ENCODE data around the gene NAALADL1. TPM values are rescaled to one million over a fixed set of nuclear protein-coding genes. Genes with fewer than 3 reads are reported as not detected.

Gene NAALADL1
- total RNA-seq, 1 experiment from 2014 or later, result 0.23 TPM

GRCh38 chr11:65035579-65035978, 22.8 kb downstream of the NAALADL1 start:
- no TSS peak for BruUV-seq (replicated peaks)
- no peaks in the 10 kb centered on the region for H3K27me3 ChIP-seq (replicated peaks; ENCODE audit: control insufficient read depth, insufficient read depth, low read length)
- CTCF ChIA-PET, result no interaction called here
- Mint-ChIP-seq H3K27me3 (ENCODE audit: insufficient read depth, unreplicated experiment) (no peaks in the 10 kb centered on the region), H3K4me1 (ENCODE audit: low read depth, unreplicated experiment) (no peaks in the 10 kb centered on the region), H3K36me3 (ENCODE audit: insufficient read depth, unreplicated experiment) (peaks cover 6% of the 10 kb centered on the region), H3K9me3 (ENCODE audit: unreplicated experiment) (no peaks in the 10 kb centered on the region), H3K27ac (ENCODE audit: unreplicated experiment) (no peak overlapping the region), H3K4me3 (ENCODE audit: unreplicated experiment) (no peak overlapping the region)
- POLR2A ChIA-PET, result no interaction called here
- intact Hi-C loops (cut with micrococcal nuclease; ENCODE audit: unreplicated experiment), result no loop called here
- no peaks in the 10 kb centered on the region for H3K36me3 ChIP-seq (ENCODE audit: control insufficient read depth, insufficient read depth, low read length)
- TF ChIP-seq, protein P1, sequence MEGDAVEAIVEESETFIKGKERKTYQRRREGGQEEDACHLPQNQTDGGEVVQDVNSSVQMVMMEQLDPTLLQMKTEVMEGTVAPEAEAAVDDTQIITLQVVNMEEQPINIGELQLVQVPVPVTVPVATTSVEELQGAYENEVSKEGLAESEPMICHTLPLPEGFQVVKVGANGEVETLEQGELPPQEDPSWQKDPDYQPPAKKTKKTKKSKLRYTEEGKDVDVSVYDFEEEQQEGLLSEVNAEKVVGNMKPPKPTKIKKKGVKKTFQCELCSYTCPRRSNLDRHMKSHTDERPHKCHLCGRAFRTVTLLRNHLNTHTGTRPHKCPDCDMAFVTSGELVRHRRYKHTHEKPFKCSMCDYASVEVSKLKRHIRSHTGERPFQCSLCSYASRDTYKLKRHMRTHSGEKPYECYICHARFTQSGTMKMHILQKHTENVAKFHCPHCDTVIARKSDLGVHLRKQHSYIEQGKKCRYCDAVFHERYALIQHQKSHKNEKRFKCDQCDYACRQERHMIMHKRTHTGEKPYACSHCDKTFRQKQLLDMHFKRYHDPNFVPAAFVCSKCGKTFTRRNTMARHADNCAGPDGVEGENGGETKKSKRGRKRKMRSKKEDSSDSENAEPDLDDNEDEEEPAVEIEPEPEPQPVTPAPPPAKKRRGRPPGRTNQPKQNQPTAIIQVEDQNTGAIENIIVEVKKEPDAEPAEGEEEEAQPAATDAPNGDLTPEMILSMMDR (IDR thresholded peaks at IDR 0.05; ENCODE audit: insufficient read depth in 1 of 2, low read depth in 1 of 2, low read length in 1 of 2, severe bottlenecking in 1 of 2, unreplicated experiment in 1 of 2), result no peak
- DNase-seq, result no peak
- H3K4me3 ChIP-seq (ENCODE audit: low read depth, low read length), result no peak overlapping the region
- H3K4me1 ChIP-seq, result no peaks in the 10 kb centered on the region
- H3K9me3 ChIP-seq, result no peaks in the 10 kb centered on the region

DNA sequence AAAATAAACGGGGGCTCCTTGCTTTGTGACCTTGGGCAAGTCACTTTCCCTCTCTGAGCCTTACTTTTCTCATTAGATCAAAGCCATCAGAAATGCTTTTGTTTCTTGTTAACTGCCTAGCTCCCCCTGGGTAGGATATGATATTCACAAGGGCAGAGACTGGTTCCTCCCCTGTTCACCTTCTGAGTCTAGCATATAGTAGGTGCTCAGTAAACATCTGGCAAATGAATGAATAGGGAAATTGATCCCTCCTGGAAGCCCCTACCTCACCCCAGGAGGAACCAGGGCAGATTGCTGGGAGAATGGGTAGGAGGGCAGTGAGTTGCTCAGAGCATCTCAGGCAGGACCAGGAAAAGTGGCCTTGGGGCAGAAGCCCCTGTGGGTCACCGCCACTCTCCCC, 23.9 kb downstream of the NAALADL1 start:
- intact Hi-C loops (cut with micrococcal nuclease; ENCODE audit: unreplicated experiment), result no loop called here
- no peaks in the 10 kb centered on the region for H3K36me3 Mint-ChIP-seq (ENCODE audit: insufficient read depth, unreplicated experiment)
- no peaks in the 10 kb centered on the region for H3K4me1 Mint-ChIP-seq (ENCODE audit: low read depth, unreplicated experiment)
- BruUV-seq (replicated peaks), result no TSS peak
- H3K9me3 ChIP-seq, result no peaks in the 10 kb centered on the region
- ChIA-PET CTCF (no interaction called here), POLR2A (no interaction called here)
- no peaks in the 10 kb centered on the region for H3K27me3 ChIP-seq (replicated peaks; ENCODE audit: control insufficient read depth, insufficient read depth, low read length)
- H3K27ac Mint-ChIP-seq (ENCODE audit: unreplicated experiment), result no peak overlapping the region
- no peak overlapping the region for H3K4me3 Mint-ChIP-seq (ENCODE audit: unreplicated experiment)
- TF ChIP-seq, protein P1 (IDR thresholded peaks at IDR 0.05; ENCODE audit: insufficient read depth in 1 of 2, low read depth in 1 of 2, low read length in 1 of 2, severe bottlenecking in 1 of 2, unreplicated experiment in 1 of 2), result no peak
- H3K9me3 Mint-ChIP-seq (ENCODE audit: unreplicated experiment), result no peaks in the 10 kb centered on the region
- H3K4me3 ChIP-seq (ENCODE audit: low read depth, low read length), result no peak overlapping the region
- H3K36me3 ChIP-seq (ENCODE audit: control insufficient read depth, insufficient read depth, low read length), result no peaks in the 10 kb centered on the region
- H3K27me3 Mint-ChIP-seq (ENCODE audit: insufficient read depth, unreplicated experiment), result no peaks in the 10 kb centered on the region
- no peaks in the 10 kb centered on the region for H3K4me1 ChIP-seq
- DNase-seq, result no peak

DNA sequence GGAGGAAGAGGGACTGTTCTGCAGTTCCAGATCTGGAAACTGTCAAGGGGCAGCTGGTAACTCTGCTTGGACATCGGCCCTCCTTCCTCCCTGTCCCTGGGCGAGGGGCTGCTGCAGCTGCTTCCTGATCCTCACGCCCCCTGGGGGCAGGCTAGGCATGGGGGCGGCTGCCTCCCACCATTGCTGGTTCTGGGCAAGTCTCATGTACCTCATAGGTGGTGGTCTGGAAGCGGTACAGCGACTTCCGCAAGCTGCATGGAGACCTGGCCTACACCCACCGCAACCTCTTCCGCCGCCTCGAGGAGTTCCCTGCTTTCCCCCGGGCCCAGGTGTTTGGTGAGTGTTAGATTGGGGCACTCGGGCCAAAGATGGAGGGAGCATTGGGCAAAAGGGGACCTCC, 26.1 kb downstream of the NAALADL1 start:
- Histone ChIP-seq H3K36me3 (ENCODE audit: control insufficient read depth, insufficient read depth, low read length) (no peaks in the 10 kb centered on the region), H3K27me3 (replicated peaks; ENCODE audit: control insufficient read depth, insufficient read depth, low read length) (no peaks in the 10 kb centered on the region), H3K4me1 (no peaks in the 10 kb centered on the region), H3K9me3 (no peaks in the 10 kb centered on the region), H3K4me3 (ENCODE audit: low read depth, low read length) (no peak overlapping the region)
- BruUV-seq (replicated peaks), result no TSS peak
- no peak overlapping the region for H3K27ac Mint-ChIP-seq (ENCODE audit: unreplicated experiment)
- H3K4me1 Mint-ChIP-seq (ENCODE audit: low read depth, unreplicated experiment), result peaks cover 7% of the 10 kb centered on the region
- POLR2A ChIA-PET, result interaction anchor here (0.6 kb wide), 1 partner anchor 279 kb away, joined by 3 read pairs; no protein-coding TSS in a partner anchor
- no peak overlapping the region for H3K4me3 Mint-ChIP-seq (ENCODE audit: unreplicated experiment)
- CTCF ChIA-PET, result interaction anchor here (0.6 kb wide), 1 partner anchor 1010 kb away, joined by 4 read pairs; no protein-coding TSS in a partner anchor
- no peak for DNase-seq
- intact Hi-C loops (cut with micrococcal nuclease; ENCODE audit: unreplicated experiment), result no loop called here
- no peaks in the 10 kb centered on the region for H3K36me3 Mint-ChIP-seq (ENCODE audit: insufficient read depth, unreplicated experiment)
- TF ChIP-seq, protein P1 (IDR thresholded peaks at IDR 0.05; ENCODE audit: insufficient read depth in 1 of 2, low read depth in 1 of 2, low read length in 1 of 2, severe bottlenecking in 1 of 2, unreplicated experiment in 1 of 2), result no peak
- H3K9me3 Mint-ChIP-seq (ENCODE audit: unreplicated experiment), result no peaks in the 10 kb centered on the region
- H3K27me3 Mint-ChIP-seq (ENCODE audit: insufficient read depth, unreplicated experiment), result no peaks in the 10 kb centered on the region
